Prostate gland (tissue), 2 donors: ENCODE measurements around the gene FAM193A.

ENCODE experiments used
- CTCF ChIP-seq, 4 experiments: fragments of 200-600 bp in 2 of 4; fragments of 450-650 bp in 2 of 4; sonication (generic) in 2 of 4; IDR thresholded peaks; 1 replicate in 3 of 4; 2 replicates in 1 of 4; pipeline ENCODE4 v1.5.1; 2016 to 2019; ENCODE audit warnings: antibody characterized with exemption in 4 of 4, mild to moderate bottlenecking in 2 of 4, moderate library complexity in 2 of 4
- POLR2A ChIP-seq: fragments of 450-650 bp; IDR thresholded peaks from one replicate; pipeline ENCODE4 v1.6.1; 2016; ENCODE audit warnings: antibody characterized with exemption, mild to moderate bottlenecking
- POLR2AphosphoS5 ChIP-seq: sonication (generic); formaldehyde crosslinking; IDR thresholded peaks from one replicate; pipeline ENCODE4 v1.6.1; 2017; ENCODE audit warnings: antibody characterized with exemption

GRCh38 chr4:2728221-2728620 is 191.8 kb downstream of the FAM193A start:
- TF ChIP-seq CTCF (IDR thresholded peaks at IDR 0.05) (no peak), POLR2AphosphoS5 (no peak), POLR2A (no peak)
